ENCODE results near the gene PARD3B. TPM values are rescaled to one million over a fixed set of nuclear protein-coding genes. Genes with fewer than 3 reads are reported as not detected.

Gene PARD3B
- total RNA-seq, 6 experiments from 2014 or later: 5.3 to 11.2 (median 8.3) TPM

GRCh38 chr2:205474741-205475415, 929.6 kb downstream of the PARD3B start:
- WGBS (ENCODE audit: insufficient coverage, low coverage, low lambda C conversion rate, missing lambda C conversion rate): 77% methylated on average over 6 of the region's 6 CpGs
- Histone ChIP-seq H3K27ac (no peak overlapping the region), H3K9me3 (no peaks in the 10 kb centered on the region), H3K4me1 (no peaks in the 10 kb centered on the region), H3K4me3 (no peak overlapping the region), H3K36me3 (no peaks in the 10 kb centered on the region), H3K27me3 (no peaks in the 10 kb centered on the region)
- ATAC-seq (no peak), DNase-seq (no peak)
- TF ChIP-seq POLR2A (IDR thresholded peaks at IDR 0.05): no peak
- TF ChIP-seq, protein P1, sequence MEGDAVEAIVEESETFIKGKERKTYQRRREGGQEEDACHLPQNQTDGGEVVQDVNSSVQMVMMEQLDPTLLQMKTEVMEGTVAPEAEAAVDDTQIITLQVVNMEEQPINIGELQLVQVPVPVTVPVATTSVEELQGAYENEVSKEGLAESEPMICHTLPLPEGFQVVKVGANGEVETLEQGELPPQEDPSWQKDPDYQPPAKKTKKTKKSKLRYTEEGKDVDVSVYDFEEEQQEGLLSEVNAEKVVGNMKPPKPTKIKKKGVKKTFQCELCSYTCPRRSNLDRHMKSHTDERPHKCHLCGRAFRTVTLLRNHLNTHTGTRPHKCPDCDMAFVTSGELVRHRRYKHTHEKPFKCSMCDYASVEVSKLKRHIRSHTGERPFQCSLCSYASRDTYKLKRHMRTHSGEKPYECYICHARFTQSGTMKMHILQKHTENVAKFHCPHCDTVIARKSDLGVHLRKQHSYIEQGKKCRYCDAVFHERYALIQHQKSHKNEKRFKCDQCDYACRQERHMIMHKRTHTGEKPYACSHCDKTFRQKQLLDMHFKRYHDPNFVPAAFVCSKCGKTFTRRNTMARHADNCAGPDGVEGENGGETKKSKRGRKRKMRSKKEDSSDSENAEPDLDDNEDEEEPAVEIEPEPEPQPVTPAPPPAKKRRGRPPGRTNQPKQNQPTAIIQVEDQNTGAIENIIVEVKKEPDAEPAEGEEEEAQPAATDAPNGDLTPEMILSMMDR (IDR thresholded peaks at IDR 0.05): no peak
- intact Hi-C loops (cut with DNase I): no loop called here

DNA sequence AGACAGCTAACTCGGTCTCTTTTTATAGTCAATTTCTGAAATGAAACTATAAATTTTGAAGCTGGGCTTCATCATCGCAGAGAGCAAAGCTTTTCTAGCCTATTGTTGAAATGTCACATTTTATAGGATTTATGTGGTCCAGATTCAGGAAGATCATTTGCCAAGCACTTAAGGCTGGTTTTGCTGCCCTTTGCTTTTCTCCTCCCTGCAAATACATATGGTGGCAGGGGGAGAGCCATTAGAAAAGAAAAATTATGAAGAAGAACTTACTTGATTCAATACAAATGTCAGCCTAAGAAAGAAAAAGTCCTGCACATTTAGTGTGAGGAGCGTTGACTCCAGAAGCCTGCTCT, 930.1 kb downstream of the PARD3B start:
- 82% methylated on average over 3 of the region's 3 CpGs for WGBS (ENCODE audit: insufficient coverage, low coverage, low lambda C conversion rate, missing lambda C conversion rate)
- DNase-seq (no peak), ATAC-seq (no peak)
- no peaks in the 10 kb centered on the region for H3K9me3 ChIP-seq
- no peaks in the 10 kb centered on the region for H3K4me1 ChIP-seq
- H3K27me3 ChIP-seq: no peaks in the 10 kb centered on the region
- H3K36me3 ChIP-seq: no peaks in the 10 kb centered on the region
- intact Hi-C loops (cut with DNase I): no loop called here
- H3K27ac ChIP-seq: no peak overlapping the region
- TF ChIP-seq POLR2A (IDR thresholded peaks at IDR 0.05): no peak
- TF ChIP-seq, protein P1 (IDR thresholded peaks at IDR 0.05): no peak
- no peak overlapping the region for H3K4me3 ChIP-seq

GRCh38 chr2:205477016-205477705, 931.9 kb downstream of the PARD3B start:
- Histone ChIP-seq H3K9me3 (no peaks in the 10 kb centered on the region), H3K27me3 (no peaks in the 10 kb centered on the region), H3K4me3 (no peak overlapping the region), H3K4me1 (no peaks in the 10 kb centered on the region), H3K36me3 (no peaks in the 10 kb centered on the region), H3K27ac (no peak overlapping the region)
- DNase-seq (no peak), ATAC-seq (no peak)
- no peak for TF ChIP-seq POLR2A (IDR thresholded peaks at IDR 0.05)
- TF ChIP-seq, protein P1 (IDR thresholded peaks at IDR 0.05): no peak
- WGBS (ENCODE audit: insufficient coverage, low coverage, low lambda C conversion rate, missing lambda C conversion rate): 57% methylated on average over 3 of the region's 3 CpGs
- intact Hi-C loops (cut with DNase I): no loop called here

GRCh38 chr2:205481861-205482260, 936.6 kb downstream of the PARD3B start:
- intact Hi-C loops (cut with DNase I): no loop called here
- WGBS (ENCODE audit: insufficient coverage, low coverage, low lambda C conversion rate, missing lambda C conversion rate): 90% methylated on average over 4 of the region's 5 CpGs
- no peaks in the 10 kb centered on the region for H3K36me3 ChIP-seq
- no peaks in the 10 kb centered on the region for H3K27me3 ChIP-seq
- H3K4me3 ChIP-seq: no peak overlapping the region
- H3K9me3 ChIP-seq: no peaks in the 10 kb centered on the region
- TF ChIP-seq, protein P1 (IDR thresholded peaks at IDR 0.05): no peak
- no peak for TF ChIP-seq POLR2A (IDR thresholded peaks at IDR 0.05)
- no peaks in the 10 kb centered on the region for H3K4me1 ChIP-seq
- ATAC-seq: no peak
- no peak overlapping the region for H3K27ac ChIP-seq
- DNase-seq: no peak
